Measurements from ENCODE around the gene CES5A.
"Not testable (repeated sequence)": the region's sequence is repeated elsewhere in the genome, so short reads cannot be mapped to it uniquely, and the experiment has no call there.

The CES5A gene

GRCh38 chr16:55914383-55914782, 39.2 kb upstream of the CES5A start:
- H3K4me3 ChIP-seq (ENCODE audit: severe bottlenecking) = no peak overlapping the region
- no peak overlapping the region for H3K27ac ChIP-seq (ENCODE audit: poor library complexity, severe bottlenecking)
- H3K27me3 ChIP-seq (ENCODE audit: insufficient read depth, poor library complexity, severe bottlenecking) = no peaks in the 10 kb centered on the region
- H3K36me3 ChIP-seq (ENCODE audit: low read depth) = no peaks in the 10 kb centered on the region
- DNase-seq (ENCODE audit: low spot score) (no peak), ATAC-seq (ENCODE audit: low read depth) (no peak)
- no peaks in the 10 kb centered on the region for H3K9me3 ChIP-seq (ENCODE audit: severe bottlenecking)
- TF ChIP-seq CTCF (IDR thresholded peaks at IDR 0.05; ENCODE audit: poor library complexity, severe bottlenecking) = no peak
- H3K4me1 ChIP-seq (ENCODE audit: insufficient read depth, poor library complexity, severe bottlenecking) = no peaks in the 10 kb centered on the region

GRCh38 chr16:55913716-55914115, 38.5 kb upstream of the CES5A start:
- no peaks in the 10 kb centered on the region for H3K9me3 ChIP-seq (ENCODE audit: severe bottlenecking)
- H3K27ac ChIP-seq (ENCODE audit: poor library complexity, severe bottlenecking) = no peak overlapping the region
- H3K27me3 ChIP-seq (ENCODE audit: insufficient read depth, poor library complexity, severe bottlenecking) = peaks cover under 1% of the 10 kb centered on the region
- TF ChIP-seq CTCF (IDR thresholded peaks at IDR 0.05; ENCODE audit: poor library complexity, severe bottlenecking) = no peak
- no peaks in the 10 kb centered on the region for H3K4me1 ChIP-seq (ENCODE audit: insufficient read depth, poor library complexity, severe bottlenecking)
- H3K4me3 ChIP-seq (ENCODE audit: severe bottlenecking) = no peak overlapping the region
- no peak for DNase-seq (ENCODE audit: low spot score)
- no peaks in the 10 kb centered on the region for H3K36me3 ChIP-seq (ENCODE audit: low read depth)
- ATAC-seq (ENCODE audit: low read depth) = peak; percentile 44; the same call in 1 of the 3 replicates

GRCh38 chr16:55913121-55913520, 37.9 kb upstream of the CES5A start:
- H3K36me3 ChIP-seq (ENCODE audit: low read depth); H3K4me3 ChIP-seq (ENCODE audit: severe bottlenecking); H3K27me3 ChIP-seq (ENCODE audit: insufficient read depth, poor library complexity, severe bottlenecking); H3K27ac ChIP-seq (ENCODE audit: poor library complexity, severe bottlenecking); DNase-seq (ENCODE audit: low spot score); H3K9me3 ChIP-seq (ENCODE audit: severe bottlenecking); ATAC-seq (ENCODE audit: low read depth); H3K4me1 ChIP-seq (ENCODE audit: insufficient read depth, poor library complexity, severe bottlenecking): not testable (repeated sequence)

- no peak overlapping the region for H3K27ac ChIP-seq (ENCODE audit: poor library complexity, severe bottlenecking)
- H3K9me3 ChIP-seq (ENCODE audit: severe bottlenecking) = no peaks in the 10 kb centered on the region
- H3K27me3 ChIP-seq (ENCODE audit: insufficient read depth, poor library complexity, severe bottlenecking) = peaks cover 4% of the 10 kb centered on the region
- DNase-seq (ENCODE audit: low spot score) (no peak), ATAC-seq (ENCODE audit: low read depth) (no peak)
- H3K4me1 ChIP-seq (ENCODE audit: insufficient read depth, poor library complexity, severe bottlenecking) = no peaks in the 10 kb centered on the region
- no peak overlapping the region for H3K4me3 ChIP-seq (ENCODE audit: severe bottlenecking)
- TF ChIP-seq CTCF (IDR thresholded peaks at IDR 0.05; ENCODE audit: poor library complexity, severe bottlenecking) = no peak
- no peaks in the 10 kb centered on the region for H3K36me3 ChIP-seq (ENCODE audit: low read depth)
Measured at GRCh38 chr16:55912022-55912421, 36.8 kb upstream of the CES5A start.

GRCh38 chr16:55911616-55912015, 36.4 kb upstream of the CES5A start:
- no peak for ATAC-seq (ENCODE audit: low read depth)
- Histone ChIP-seq H3K4me3 (ENCODE audit: severe bottlenecking) (no peak overlapping the region), H3K4me1 (ENCODE audit: insufficient read depth, poor library complexity, severe bottlenecking) (no peaks in the 10 kb centered on the region), H3K27me3 (ENCODE audit: insufficient read depth, poor library complexity, severe bottlenecking) (peaks cover 4% of the 10 kb centered on the region), H3K36me3 (ENCODE audit: low read depth) (no peaks in the 10 kb centered on the region), H3K9me3 (ENCODE audit: severe bottlenecking) (no peaks in the 10 kb centered on the region), H3K27ac (ENCODE audit: poor library complexity, severe bottlenecking) (no peak overlapping the region)
- TF ChIP-seq CTCF (IDR thresholded peaks at IDR 0.05; ENCODE audit: poor library complexity, severe bottlenecking) = no peak
- DNase-seq (ENCODE audit: low spot score) = no peak

Data from RWPE2 (cell line).